NCI-H2107 treated with DMSO at 0.1 percent for 48 hours (cell line): Measurements from ENCODE around the gene TMEM131.
"Not testable (repeated sequence)": the region's sequence is repeated elsewhere in the genome, so short reads cannot be mapped to it uniquely, and the experiment has no call there.

Experiments
- DNase-seq: peaks from one replicate; lab custom pipeline; 2025; ENCODE audit not compliant: unreplicated experiment; lab: John Stamatoyannopoulos, UW

TMEM131 gene

GRCh38 chr2:97958184-97958583, 37.6 kb downstream of the TMEM131 start:
- no peak for DNase-seq

GRCh38 chr2:97957432-97958183, 38.1 kb downstream of the TMEM131 start:
- DNase-seq, result no peak

- DNase-seq, result not testable (repeated sequence)
Observed at GRCh38 chr2:97956753-97957152, 39.0 kb downstream of the TMEM131 start.

- DNase-seq, result no peak
Observed at GRCh38 chr2:97953853-97954252, 41.9 kb downstream of the TMEM131 start.

- DNase-seq, result no peak
Observed at GRCh38 chr2:97952357-97952756, 43.4 kb downstream of the TMEM131 start.

GRCh38 chr2:97951155-97951680, 44.5 kb downstream of the TMEM131 start:
- DNase-seq, result no peak

- no peak for DNase-seq
Observed at GRCh38 chr2:97950329-97951154, 45.2 kb downstream of the TMEM131 start.

GRCh38 chr2:97948926-97949325, 46.8 kb downstream of the TMEM131 start:
- no peak for DNase-seq

GRCh38 chr2:97945791-97946190, 50.0 kb downstream of the TMEM131 start:
- no peak for DNase-seq

GRCh38 chr2:97936881-97937280, 58.9 kb downstream of the TMEM131 start:
- DNase-seq, result no peak

GRCh38 chr2:97936199-97936598, 59.5 kb downstream of the TMEM131 start:
- DNase-seq, result peak; percentile 84

- no peak for DNase-seq
Observed at GRCh38 chr2:97935719-97936161, 60.0 kb downstream of the TMEM131 start.

- DNase-seq, result no peak
Observed at GRCh38 chr2:97932975-97933662, 62.6 kb downstream of the TMEM131 start.

GRCh38 chr2:97931858-97932225, 63.9 kb downstream of the TMEM131 start:
- no peak for DNase-seq

- DNase-seq, result no peak
Observed at GRCh38 chr2:97931118-97931857, 64.5 kb downstream of the TMEM131 start.

- no peak for DNase-seq
Observed at GRCh38 chr2:97928591-97928990, 67.2 kb downstream of the TMEM131 start.

- DNase-seq, result no peak
Observed at GRCh38 chr2:97926946-97927345, 68.8 kb downstream of the TMEM131 start.

- no peak for DNase-seq
Observed at GRCh38 chr2:97924194-97924593, 71.6 kb downstream of the TMEM131 start.

GRCh38 chr2:97919858-97920257, 75.9 kb downstream of the TMEM131 start:
- DNase-seq, result no peak

- DNase-seq, result no peak
Observed at GRCh38 chr2:97918818-97919217, 76.9 kb downstream of the TMEM131 start.

- not testable (repeated sequence) for DNase-seq
Observed at GRCh38 chr2:97917668-97918067, 78.1 kb downstream of the TMEM131 start.
